ENCODE measurements around the gene DNASE1L2.

DNA sequence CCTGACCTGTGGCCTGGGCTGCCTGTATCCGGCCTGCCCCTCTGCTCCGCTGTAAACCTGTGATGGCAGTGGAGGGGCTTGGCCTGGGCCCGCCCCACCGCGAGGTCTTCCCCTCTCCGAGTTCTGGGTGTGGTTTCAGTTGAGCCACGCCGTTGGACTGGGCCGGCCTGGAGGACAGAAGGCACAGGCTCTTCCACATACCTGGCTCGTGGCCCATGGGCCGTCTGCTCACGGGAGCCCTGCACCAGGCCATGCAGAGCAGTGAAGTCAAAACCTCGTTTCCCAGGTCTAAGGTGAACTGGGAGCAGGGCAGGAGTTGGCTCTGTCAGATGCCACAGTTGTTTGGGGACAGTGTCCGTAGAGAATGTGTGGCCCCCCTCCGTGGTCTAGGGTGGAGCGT, 37.2 kb downstream of the DNASE1L2 start:
- TF ChIP-seq, protein P1, sequence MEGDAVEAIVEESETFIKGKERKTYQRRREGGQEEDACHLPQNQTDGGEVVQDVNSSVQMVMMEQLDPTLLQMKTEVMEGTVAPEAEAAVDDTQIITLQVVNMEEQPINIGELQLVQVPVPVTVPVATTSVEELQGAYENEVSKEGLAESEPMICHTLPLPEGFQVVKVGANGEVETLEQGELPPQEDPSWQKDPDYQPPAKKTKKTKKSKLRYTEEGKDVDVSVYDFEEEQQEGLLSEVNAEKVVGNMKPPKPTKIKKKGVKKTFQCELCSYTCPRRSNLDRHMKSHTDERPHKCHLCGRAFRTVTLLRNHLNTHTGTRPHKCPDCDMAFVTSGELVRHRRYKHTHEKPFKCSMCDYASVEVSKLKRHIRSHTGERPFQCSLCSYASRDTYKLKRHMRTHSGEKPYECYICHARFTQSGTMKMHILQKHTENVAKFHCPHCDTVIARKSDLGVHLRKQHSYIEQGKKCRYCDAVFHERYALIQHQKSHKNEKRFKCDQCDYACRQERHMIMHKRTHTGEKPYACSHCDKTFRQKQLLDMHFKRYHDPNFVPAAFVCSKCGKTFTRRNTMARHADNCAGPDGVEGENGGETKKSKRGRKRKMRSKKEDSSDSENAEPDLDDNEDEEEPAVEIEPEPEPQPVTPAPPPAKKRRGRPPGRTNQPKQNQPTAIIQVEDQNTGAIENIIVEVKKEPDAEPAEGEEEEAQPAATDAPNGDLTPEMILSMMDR (tag by site-specific recombination; IDR thresholded peaks at IDR 0.05): no peak
- TF ChIP-seq ZNF138 (tag by site-specific recombination; IDR thresholded peaks at IDR 0.05; ENCODE audit: borderline replicate concordance): no peak
- no peak for TF ChIP-seq ZNF350 (tag by site-specific recombination; IDR thresholded peaks at IDR 0.05)
- TF ChIP-seq YY1 (tag by site-specific recombination; IDR thresholded peaks at IDR 0.05): no peak
- TF ChIP-seq YY2 (tag by site-specific recombination; IDR thresholded peaks at IDR 0.05): no peak
- TF ChIP-seq TRIM28 (IDR thresholded peaks at IDR 0.05; ENCODE audit: borderline replicate concordance, low read length): no peak
- TF ChIP-seq ZNF274 (IDR thresholded peaks at IDR 0.05; ENCODE audit: low read length): no peak
- no peak for TF ChIP-seq ZNF274 (tag by site-specific recombination; IDR thresholded peaks at IDR 0.05; ENCODE audit: borderline replicate concordance)
- TF ChIP-seq ZNF707 (tag by site-specific recombination; IDR thresholded peaks at IDR 0.05): no peak
- TF ChIP-seq, protein P2, sequence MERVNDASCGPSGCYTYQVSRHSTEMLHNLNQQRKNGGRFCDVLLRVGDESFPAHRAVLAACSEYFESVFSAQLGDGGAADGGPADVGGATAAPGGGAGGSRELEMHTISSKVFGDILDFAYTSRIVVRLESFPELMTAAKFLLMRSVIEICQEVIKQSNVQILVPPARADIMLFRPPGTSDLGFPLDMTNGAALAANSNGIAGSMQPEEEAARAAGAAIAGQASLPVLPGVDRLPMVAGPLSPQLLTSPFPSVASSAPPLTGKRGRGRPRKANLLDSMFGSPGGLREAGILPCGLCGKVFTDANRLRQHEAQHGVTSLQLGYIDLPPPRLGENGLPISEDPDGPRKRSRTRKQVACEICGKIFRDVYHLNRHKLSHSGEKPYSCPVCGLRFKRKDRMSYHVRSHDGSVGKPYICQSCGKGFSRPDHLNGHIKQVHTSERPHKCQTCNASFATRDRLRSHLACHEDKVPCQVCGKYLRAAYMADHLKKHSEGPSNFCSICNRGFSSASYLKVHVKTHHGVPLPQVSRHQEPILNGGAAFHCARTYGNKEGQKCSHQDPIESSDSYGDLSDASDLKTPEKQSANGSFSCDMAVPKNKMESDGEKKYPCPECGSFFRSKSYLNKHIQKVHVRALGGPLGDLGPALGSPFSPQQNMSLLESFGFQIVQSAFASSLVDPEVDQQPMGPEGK (tag by site-specific recombination; IDR thresholded peaks at IDR 0.05): no peak

All from HEK293 (cell line).